ENCODE results near the gene SIRT4. TPM values are rescaled to one million over a fixed set of nuclear protein-coding genes. Genes with fewer than 3 reads are reported as not detected.

Gene SIRT4
- total RNA-seq, 2 donors from 2014 or later, result 1.3 to 1.6 TPM

DNA sequence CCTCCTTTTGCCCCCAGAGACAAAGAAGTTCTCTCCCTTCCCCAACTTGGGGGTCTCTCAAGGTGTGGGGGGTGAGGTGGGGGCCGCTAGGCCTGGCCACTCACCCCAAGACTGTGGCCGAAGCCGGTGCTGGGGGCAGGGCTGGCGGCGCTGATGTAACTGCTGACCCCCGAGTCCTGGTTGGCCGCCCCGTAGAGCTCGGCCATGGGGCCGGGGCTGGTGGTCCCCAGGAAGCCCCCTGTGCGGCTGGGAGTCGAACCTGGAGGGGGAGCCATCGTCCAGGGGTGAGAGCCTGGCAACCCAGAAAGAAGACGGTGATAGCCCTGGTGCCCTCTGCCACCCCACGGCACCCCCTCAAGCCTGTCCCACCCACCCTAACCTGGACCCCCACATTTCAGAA lies 43.9 kb downstream of the SIRT4 start:
- Histone ChIP-seq H3K9me3 (no peaks in the 10 kb centered on the region), H3K27ac (no peak overlapping the region), H3K36me3 (no peaks in the 10 kb centered on the region), H3K4me1 (no peaks in the 10 kb centered on the region), H3K4me3 (no peak overlapping the region), H3K9ac (ENCODE audit: low read depth in 2 of 2, low read length in 2 of 2) (no peak overlapping the region), H3K27me3 (no peaks in the 10 kb centered on the region)
- intact Hi-C loops (cut with DNase I), result no loop called here
- TF ChIP-seq, protein P1, sequence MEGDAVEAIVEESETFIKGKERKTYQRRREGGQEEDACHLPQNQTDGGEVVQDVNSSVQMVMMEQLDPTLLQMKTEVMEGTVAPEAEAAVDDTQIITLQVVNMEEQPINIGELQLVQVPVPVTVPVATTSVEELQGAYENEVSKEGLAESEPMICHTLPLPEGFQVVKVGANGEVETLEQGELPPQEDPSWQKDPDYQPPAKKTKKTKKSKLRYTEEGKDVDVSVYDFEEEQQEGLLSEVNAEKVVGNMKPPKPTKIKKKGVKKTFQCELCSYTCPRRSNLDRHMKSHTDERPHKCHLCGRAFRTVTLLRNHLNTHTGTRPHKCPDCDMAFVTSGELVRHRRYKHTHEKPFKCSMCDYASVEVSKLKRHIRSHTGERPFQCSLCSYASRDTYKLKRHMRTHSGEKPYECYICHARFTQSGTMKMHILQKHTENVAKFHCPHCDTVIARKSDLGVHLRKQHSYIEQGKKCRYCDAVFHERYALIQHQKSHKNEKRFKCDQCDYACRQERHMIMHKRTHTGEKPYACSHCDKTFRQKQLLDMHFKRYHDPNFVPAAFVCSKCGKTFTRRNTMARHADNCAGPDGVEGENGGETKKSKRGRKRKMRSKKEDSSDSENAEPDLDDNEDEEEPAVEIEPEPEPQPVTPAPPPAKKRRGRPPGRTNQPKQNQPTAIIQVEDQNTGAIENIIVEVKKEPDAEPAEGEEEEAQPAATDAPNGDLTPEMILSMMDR (IDR thresholded peaks at IDR 0.05), result no peak
- DNase-seq, result no peak

- no peaks in the 10 kb centered on the region for H3K27me3 ChIP-seq
- H3K36me3 ChIP-seq, result no peaks in the 10 kb centered on the region
- no peak for DNase-seq
- H3K4me3 ChIP-seq, result no peak overlapping the region
- H3K9me3 ChIP-seq, result no peaks in the 10 kb centered on the region
- TF ChIP-seq, protein P1 (IDR thresholded peaks at IDR 0.05), result no peak
- no peak overlapping the region for H3K9ac ChIP-seq (ENCODE audit: low read depth in 2 of 2, low read length in 2 of 2)
- no peak overlapping the region for H3K27ac ChIP-seq
- intact Hi-C loops (cut with DNase I), result no loop called here
- H3K4me1 ChIP-seq, result no peaks in the 10 kb centered on the region
Observed at GRCh38 chr12:120346681-120347080, 44.6 kb downstream of the SIRT4 start.

DNA sequence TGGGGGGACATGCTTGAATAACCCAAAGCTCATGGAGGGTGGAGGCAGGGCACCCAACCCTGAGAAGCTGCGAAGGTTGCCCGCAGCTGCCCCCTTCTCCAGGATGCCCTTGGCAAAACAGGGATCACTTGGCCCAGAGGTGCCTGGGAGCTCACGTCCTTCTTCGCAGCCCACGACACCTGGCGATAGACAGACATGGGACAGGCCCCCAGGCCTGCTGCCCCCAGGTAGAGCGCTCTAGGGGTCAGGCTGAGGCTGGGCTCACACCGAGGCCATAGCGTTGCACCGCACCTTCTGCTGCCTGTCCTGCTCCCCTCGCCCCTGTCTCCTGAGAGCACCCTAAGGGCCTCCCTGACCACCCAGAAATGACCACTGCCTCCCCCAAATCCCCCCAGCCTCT lies 45.6 kb downstream of the SIRT4 start:
- no peak for DNase-seq
- TF ChIP-seq, protein P1 (IDR thresholded peaks at IDR 0.05), result no peak
- no peak overlapping the region for H3K9ac ChIP-seq (ENCODE audit: low read depth in 2 of 2, low read length in 2 of 2)

GRCh38 chr12:120350576-120351350 lies 48.6 kb downstream of the SIRT4 start:
- Histone ChIP-seq H3K27ac (no peak overlapping the region), H3K4me3 (no peak overlapping the region), H3K36me3 (no peaks in the 10 kb centered on the region), H3K4me1 (no peaks in the 10 kb centered on the region), H3K9ac (ENCODE audit: low read depth in 2 of 2, low read length in 2 of 2) (no peak overlapping the region), H3K27me3 (no peaks in the 10 kb centered on the region), H3K9me3 (no peaks in the 10 kb centered on the region)
- intact Hi-C loops (cut with DNase I), result no loop called here
- DNase-seq, result no peak
- TF ChIP-seq, protein P1 (IDR thresholded peaks at IDR 0.05), result no peak

More for the DNA sequence above, 45.6 kb downstream of the SIRT4 start:
- Histone ChIP-seq H3K27me3 (no peaks in the 10 kb centered on the region), H3K36me3 (no peaks in the 10 kb centered on the region), H3K4me1 (no peaks in the 10 kb centered on the region), H3K4me3 (no peak overlapping the region), H3K9me3 (no peaks in the 10 kb centered on the region), H3K27ac (no peak overlapping the region)
- intact Hi-C loops (cut with DNase I), result no loop called here

- H3K27me3 ChIP-seq, result no peaks in the 10 kb centered on the region
- no peak overlapping the region for H3K4me3 ChIP-seq
- H3K27ac ChIP-seq, result no peak overlapping the region
- no peaks in the 10 kb centered on the region for H3K4me1 ChIP-seq
- DNase-seq, result no peak
- TF ChIP-seq, protein P1 (IDR thresholded peaks at IDR 0.05), result no peak
- no peaks in the 10 kb centered on the region for H3K9me3 ChIP-seq
- intact Hi-C loops (cut with DNase I), result no loop called here
- H3K9ac ChIP-seq (ENCODE audit: low read depth in 2 of 2, low read length in 2 of 2), result no peak overlapping the region
- H3K36me3 ChIP-seq, result no peaks in the 10 kb centered on the region
Observed at GRCh38 chr12:120352117-120352516, 50.0 kb downstream of the SIRT4 start.
